H9 (cell line): ENCODE data around the gene STX17. TPM values are rescaled to one million over a fixed set of nuclear protein-coding genes. Genes with fewer than 3 reads are reported as not detected.

Experiments
- DNase-seq: peaks from one replicate; pipeline ENCODE4 v3.0.0-alpha.2; 2017
- H2AFZ ChIP-seq: one replicate; pipeline ENCODE4 v1.6.1; 2013; ENCODE audit warnings: mild to moderate bottlenecking, low read length, control low read depth, moderate library complexity
- H2AK5ac ChIP-seq: 2 replicates; pipeline ENCODE4 v1.6.1; 2013; ENCODE audit warnings: low read length, control low read depth, mixed read lengths; ENCODE audit not compliant: insufficient read length
- H2BK120ac ChIP-seq: one replicate; pipeline ENCODE4 v1.6.1; 2013; ENCODE audit warnings: low read depth, mild to moderate bottlenecking, low read length, control low read depth, inconsistent platforms; ENCODE audit not compliant: poor library complexity, severe bottlenecking
- H2BK12ac ChIP-seq: 2 replicates; pipeline ENCODE4 v1.6.1; 2013; ENCODE audit warnings: low read length, control low read depth, mixed read lengths, low read depth; ENCODE audit not compliant: insufficient read length
- H2BK15ac ChIP-seq: 2 replicates; pipeline ENCODE4 v1.6.1; 2013; ENCODE audit warnings: low read depth, low read length, control low read depth
- H2BK20ac ChIP-seq: one replicate; pipeline ENCODE4 v1.6.1; 2013; ENCODE audit warnings: low read depth, mild to moderate bottlenecking, low read length, control low read depth, inconsistent platforms; ENCODE audit not compliant: poor library complexity, severe bottlenecking
- H2BK5ac ChIP-seq: 2 replicates; pipeline ENCODE4 v1.6.1; 2013; ENCODE audit warnings: low read length, control low read depth, mixed read lengths; ENCODE audit not compliant: insufficient read length
- H3K14ac ChIP-seq: 2 replicates; pipeline ENCODE4 v1.6.1; 2013; ENCODE audit warnings: low read length, control low read depth; ENCODE audit not compliant: insufficient read depth
- H3K18ac ChIP-seq: 2 replicates; pipeline ENCODE4 v1.6.1; 2013; ENCODE audit warnings: low read depth, mild to moderate bottlenecking, mixed read lengths, low read length, control low read depth; ENCODE audit not compliant: insufficient read length
- H3K23ac ChIP-seq: 2 replicates; pipeline ENCODE4 v1.6.1; 2013; ENCODE audit warnings: low read length, control low read depth, mixed read lengths, low read depth; ENCODE audit not compliant: insufficient read length
- H3K23me2 ChIP-seq: 2 replicates; pipeline ENCODE4 v1.6.1; 2013; ENCODE audit warnings: low read depth, mild to moderate bottlenecking, mixed read lengths, low read length, control low read depth; ENCODE audit not compliant: insufficient read length, poor library complexity, severe bottlenecking
- H3K27ac ChIP-seq: 2 replicates; pipeline ENCODE4 v1.5.1; 2013; ENCODE audit warnings: low read length, control low read depth, mixed read lengths, low read depth; ENCODE audit not compliant: insufficient read length
- H3K27me3 ChIP-seq: 2 replicates; pipeline ENCODE4 v1.6.1; 2013; ENCODE audit warnings: low read length, control low read depth, inconsistent platforms; ENCODE audit not compliant: insufficient read depth
- H3K4ac ChIP-seq: 2 replicates; pipeline ENCODE4 v1.6.1; 2013; ENCODE audit warnings: low read depth, mild to moderate bottlenecking, control low read depth, inconsistent platforms, low read length, moderate library complexity
- H3K4me1 ChIP-seq: 2 replicates; pipeline ENCODE4 v1.6.1; 2013; ENCODE audit warnings: low read length, control low read depth, inconsistent platforms; ENCODE audit not compliant: insufficient read depth
- H3K4me2 ChIP-seq: 2 replicates; pipeline ENCODE4 v1.6.1; 2013; ENCODE audit warnings: low read length, control low read depth, mixed read lengths; ENCODE audit not compliant: insufficient read length, insufficient read depth
- H3K56ac ChIP-seq: 2 replicates; pipeline ENCODE4 v1.6.1; 2013; ENCODE audit warnings: low read depth, mild to moderate bottlenecking, mixed read lengths, low read length, control low read depth; ENCODE audit not compliant: insufficient read length
- H3K79me1 ChIP-seq: 2 replicates; pipeline ENCODE4 v1.6.1; 2013; ENCODE audit warnings: low read depth, mild to moderate bottlenecking, moderate library complexity, low read length, control low read depth, inconsistent platforms; ENCODE audit not compliant: insufficient read depth, poor library complexity, severe bottlenecking
- H3K79me2 ChIP-seq: 2 replicates; pipeline ENCODE4 v1.6.1; 2013; ENCODE audit warnings: low read length, control low read depth, inconsistent platforms; ENCODE audit not compliant: insufficient read depth
- H3K9ac ChIP-seq: 2 replicates; pipeline ENCODE4 v1.6.1; 2013; ENCODE audit warnings: low read length, control low read depth, mixed read lengths; ENCODE audit not compliant: insufficient read length; ENCODE audit errors: extremely low read depth
- H3K9me3 ChIP-seq: one replicate; pipeline ENCODE4 v1.6.1; 2013; ENCODE audit warnings: low read depth, low read length, inconsistent platforms; ENCODE audit not compliant: control insufficient read depth
- H3T11ph ChIP-seq: one replicate; pipeline ENCODE4 v1.6.1; 2013; ENCODE audit warnings: mild to moderate bottlenecking, low read length, control low read depth, inconsistent platforms
- H4K20me1 ChIP-seq: one replicate; pipeline ENCODE4 v1.6.1; 2013; ENCODE audit not compliant: control insufficient read depth, insufficient read length, insufficient read depth
- H4K5ac ChIP-seq: 2 replicates; pipeline ENCODE4 v1.6.1; 2013; ENCODE audit warnings: low read depth, mild to moderate bottlenecking, mixed read lengths, low read length, control low read depth; ENCODE audit not compliant: insufficient read length
- H4K8ac ChIP-seq: replicated peaks from 2 replicates; pipeline ENCODE4 v1.6.1; 2013; ENCODE audit warnings: low read length, control low read depth, mixed read lengths, low read depth; ENCODE audit not compliant: insufficient read length
- H4K91ac ChIP-seq: 2 replicates; pipeline ENCODE4 v1.6.1; 2013; ENCODE audit warnings: low read depth, mild to moderate bottlenecking, moderate library complexity, mixed read lengths, low read length, control low read depth; ENCODE audit not compliant: insufficient read length
- H3K27ac Mint-ChIP-seq, 3 experiments: 2 replicates in 2 of 3; 3 replicates in 1 of 3; pipeline ENCODE4 v1.8.0; 2020 to 2021; ENCODE audit warnings: mixed read lengths in 3 of 3, mild to moderate bottlenecking in 1 of 3, moderate library complexity in 1 of 3
- H3K27me3 Mint-ChIP-seq: 2 replicates; pipeline ENCODE4 v1.8.0; 2021; ENCODE audit warnings: low read depth, mild to moderate bottlenecking, moderate library complexity, mixed read lengths
- H3K36me3 Mint-ChIP-seq, 3 experiments: 2 replicates in 2 of 3; 3 replicates in 1 of 3; pipeline ENCODE4 v1.8.0; 2020 to 2021; ENCODE audit warnings: low read depth in 3 of 3, mixed read lengths in 3 of 3; ENCODE audit not compliant: insufficient read depth in 1 of 3
- H3K4me1 Mint-ChIP-seq, 2 experiments: 2 replicates each; pipeline ENCODE4 v1.8.0; 2020; ENCODE audit warnings: mixed read lengths in 2 of 2
- H3K4me3 Mint-ChIP-seq, 2 experiments: 2 replicates in 1 of 2; 3 replicates in 1 of 2; pipeline ENCODE4 v1.8.0; 2020 to 2021; ENCODE audit warnings: mild to moderate bottlenecking in 2 of 2, mixed read lengths in 2 of 2, moderate library complexity in 1 of 2
- H3K9me3 Mint-ChIP-seq, 2 experiments: 2 replicates in 1 of 2; 3 replicates in 1 of 2; pipeline ENCODE4 v1.8.0; 2020; ENCODE audit warnings: mild to moderate bottlenecking in 2 of 2, mixed read lengths in 2 of 2, moderate library complexity in 1 of 2
- CTCF ChIP-seq: fragments of 200-600 bp; sonication (generic); conservative IDR thresholded peaks from 3 replicates; pipeline ENCODE4 v1.8.0; 2021; ENCODE audit warnings: antibody characterized with exemption, mild to moderate bottlenecking
- WGBS: extraction: QIAGEN DNeasy Blood & Tissue Kit; methylation state at CpG from one replicate; pipeline ENCODE4 v1.1.7; 2013; ENCODE audit warnings: missing lambda C conversion rate, low lambda C conversion rate, mixed read lengths; ENCODE audit not compliant: insufficient read length; ENCODE audit errors: extremely low coverage; 5-methylcytosine and 5-hydroxymethylcytosine counted together
- total RNA-seq: library from RNA; stranded (reverse); gene quantifications from 2 replicates; pipeline ENCODE4 v1.2.1, GENCODE V29; 2021

STX17 gene
- total RNA-seq, 1 experiment from 2014 or later, result 21.2 TPM

- no peak for DNase-seq
- H3K79me1 ChIP-seq, result no peaks in the 10 kb centered on the region
- no peak overlapping the region for H4K8ac ChIP-seq
- H2BK15ac ChIP-seq, result no peak overlapping the region
- H3K4me1 ChIP-seq, result peaks cover 11% of the 10 kb centered on the region; the same call in 1 of the 2 replicates
- no peaks in the 10 kb centered on the region for H3K79me2 ChIP-seq
- H3K23me2 ChIP-seq, result no peaks in the 10 kb centered on the region
- H3K14ac ChIP-seq, result no peak overlapping the region
- peaks cover 12 to 33% of the 10 kb centered on the region in 2 experiments for H3K4me1 Mint-ChIP-seq
- no peaks in the 10 kb centered on the region; a peak in 1 of 7 replicates for H3K36me3 Mint-ChIP-seq
- H3K27ac ChIP-seq, result no peak overlapping the region
- H3K27me3 Mint-ChIP-seq, result no peaks in the 10 kb centered on the region
- H3K56ac ChIP-seq, result no peak overlapping the region
- no peak overlapping the region for H3K4me2 ChIP-seq
- H2BK120ac ChIP-seq, result no peak overlapping the region
- H4K91ac ChIP-seq, result no peak overlapping the region
- H3K9ac ChIP-seq, result no peak overlapping the region
- H3K4me3 Mint-ChIP-seq, result no peak overlapping the region
- no peak overlapping the region for H2BK5ac ChIP-seq
- no peaks in the 10 kb centered on the region for H3K9me3 ChIP-seq
- H2BK12ac ChIP-seq, result no peak overlapping the region
- no peak overlapping the region for H3K18ac ChIP-seq
- no peak overlapping the region for H2AFZ ChIP-seq
- no peak overlapping the region for H3T11ph ChIP-seq
- H3K23ac ChIP-seq, result no peak overlapping the region
- peaks cover 0 to 2% of the 10 kb centered on the region in 2 experiments; a peak in 3 of 5 replicates for H3K9me3 Mint-ChIP-seq
- H2BK20ac ChIP-seq, result no peak overlapping the region
- no peak overlapping the region for H3K4ac ChIP-seq
- no peak overlapping the region for H4K5ac ChIP-seq
- no peaks in the 10 kb centered on the region for H4K20me1 ChIP-seq
- no CpG with 5 or more reads among the region's 5 CpGs for WGBS
- no peak for TF ChIP-seq CTCF
- peak overlapping the region in 2 of 3 experiments; percentile 55 to 75; a peak in 4 of 7 replicates for H3K27ac Mint-ChIP-seq
- H3K27me3 ChIP-seq, result no peaks in the 10 kb centered on the region
- no peak overlapping the region for H2AK5ac ChIP-seq
These were observed 47.0 kb upstream of the STX17 start for GRCh38 chr9:99859243-99859980.
